Thyroid gland (tissue), 4 donors: Measurements from ENCODE around the gene TPD52L1.

Source experiments
- POLR2A ChIP-seq, 2 donors: fragments of 450-650 bp; IDR thresholded peaks; one replicate each; pipeline ENCODE4 v1.6.1; 2017; ENCODE audit warnings: antibody characterized with exemption in 2 of 2, mild to moderate bottlenecking in 2 of 2, moderate library complexity in 1 of 2
- TF ChIP-seq, protein P1 (sequence below), 6 experiments: fragments of 200-600 bp in 3 of 6; fragments of 450-650 bp in 3 of 6; sonication (generic) in 3 of 6; IDR thresholded peaks; one replicate each; pipeline ENCODE4 v1.5.1; 2016 to 2019; ENCODE audit warnings: antibody characterized with exemption in 6 of 6, mild to moderate bottlenecking in 2 of 6, inconsistent platforms in 1 of 6, moderate library complexity in 1 of 6

DNA sequence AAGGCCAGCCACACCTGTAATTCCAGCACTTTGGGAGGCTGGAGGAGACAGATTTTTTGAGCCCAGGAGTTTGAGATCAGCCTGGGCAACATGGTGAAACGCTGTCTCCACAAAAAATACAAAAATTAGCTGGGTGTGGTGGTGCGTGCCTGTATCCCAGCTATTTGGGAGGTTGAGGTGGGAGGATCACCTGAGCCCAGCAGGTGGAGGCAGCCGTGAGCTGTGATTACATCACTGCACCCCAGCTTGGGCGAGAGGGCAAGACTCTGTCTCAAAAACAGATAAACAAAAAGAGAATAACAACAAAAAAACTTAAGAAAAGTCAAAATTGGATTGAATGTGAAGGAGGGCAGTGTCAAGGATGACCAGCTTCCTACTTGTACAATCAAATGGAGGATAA lies 2.9 kb downstream of the TPD52L1 start:
- TF ChIP-seq, protein P1, sequence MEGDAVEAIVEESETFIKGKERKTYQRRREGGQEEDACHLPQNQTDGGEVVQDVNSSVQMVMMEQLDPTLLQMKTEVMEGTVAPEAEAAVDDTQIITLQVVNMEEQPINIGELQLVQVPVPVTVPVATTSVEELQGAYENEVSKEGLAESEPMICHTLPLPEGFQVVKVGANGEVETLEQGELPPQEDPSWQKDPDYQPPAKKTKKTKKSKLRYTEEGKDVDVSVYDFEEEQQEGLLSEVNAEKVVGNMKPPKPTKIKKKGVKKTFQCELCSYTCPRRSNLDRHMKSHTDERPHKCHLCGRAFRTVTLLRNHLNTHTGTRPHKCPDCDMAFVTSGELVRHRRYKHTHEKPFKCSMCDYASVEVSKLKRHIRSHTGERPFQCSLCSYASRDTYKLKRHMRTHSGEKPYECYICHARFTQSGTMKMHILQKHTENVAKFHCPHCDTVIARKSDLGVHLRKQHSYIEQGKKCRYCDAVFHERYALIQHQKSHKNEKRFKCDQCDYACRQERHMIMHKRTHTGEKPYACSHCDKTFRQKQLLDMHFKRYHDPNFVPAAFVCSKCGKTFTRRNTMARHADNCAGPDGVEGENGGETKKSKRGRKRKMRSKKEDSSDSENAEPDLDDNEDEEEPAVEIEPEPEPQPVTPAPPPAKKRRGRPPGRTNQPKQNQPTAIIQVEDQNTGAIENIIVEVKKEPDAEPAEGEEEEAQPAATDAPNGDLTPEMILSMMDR (IDR thresholded peaks at IDR 0.05): no peak
- no peak for TF ChIP-seq POLR2A (IDR thresholded peaks at IDR 0.05)
